BE2C (cell line): ENCODE data around the gene CCDC178.

Experiments used
- DNase-seq: peaks from one replicate; pipeline ENCODE4 v3.0.0-alpha.2; 2020
- H3K27me3 ChIP-seq: fragments of 250-450 bp; sonication (Bioruptor Pico); 2 replicates; pipeline ENCODE4 v1.5.1; 2020; ENCODE audit warnings: mild to moderate bottlenecking
- H3K36me3 ChIP-seq: fragments of 250-450 bp; sonication (Bioruptor Pico); 2 replicates; pipeline ENCODE4 v1.5.1; 2020; ENCODE audit warnings: mild to moderate bottlenecking
- H3K4me1 ChIP-seq: fragments of 250-450 bp; sonication (Bioruptor Pico); 2 replicates; pipeline ENCODE4 v1.5.1; 2020
- H3K4me3 ChIP-seq: 2 replicates; pipeline ENCODE4 v1.5.1; 2011; ENCODE audit warnings: low read depth, low read length
- H3K9me3 ChIP-seq: fragments of 250-450 bp; sonication (Bioruptor Pico); 2 replicates; pipeline ENCODE4 v1.5.1; 2020
- TF ChIP-seq, protein P1 (sequence below): IDR thresholded peaks from 2 replicates; pipeline ENCODE4 v1.5.1; 2012; ENCODE audit warnings: mild to moderate bottlenecking, low read depth, low read length

Gene CCDC178

DNA sequence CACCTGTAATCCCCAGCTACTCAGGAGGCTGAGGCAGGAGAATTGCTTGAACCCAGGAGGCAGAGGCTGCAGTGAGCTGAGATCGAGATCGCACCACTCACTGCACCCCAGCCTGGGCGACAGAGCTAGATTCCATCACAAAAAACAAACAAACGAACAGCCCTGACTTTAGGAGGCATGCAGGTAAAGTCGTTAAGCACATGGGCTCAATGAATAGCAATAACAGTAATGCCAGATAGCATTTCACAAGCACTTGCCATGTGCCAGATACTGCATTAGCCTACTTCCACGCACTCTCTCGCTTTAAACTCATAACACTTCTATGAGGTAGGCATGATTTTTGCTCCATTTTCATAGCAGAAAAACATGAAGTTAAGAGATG is 532.1 kb downstream of the CCDC178 start:
- no peak overlapping the region for H3K4me3 ChIP-seq

DNA sequence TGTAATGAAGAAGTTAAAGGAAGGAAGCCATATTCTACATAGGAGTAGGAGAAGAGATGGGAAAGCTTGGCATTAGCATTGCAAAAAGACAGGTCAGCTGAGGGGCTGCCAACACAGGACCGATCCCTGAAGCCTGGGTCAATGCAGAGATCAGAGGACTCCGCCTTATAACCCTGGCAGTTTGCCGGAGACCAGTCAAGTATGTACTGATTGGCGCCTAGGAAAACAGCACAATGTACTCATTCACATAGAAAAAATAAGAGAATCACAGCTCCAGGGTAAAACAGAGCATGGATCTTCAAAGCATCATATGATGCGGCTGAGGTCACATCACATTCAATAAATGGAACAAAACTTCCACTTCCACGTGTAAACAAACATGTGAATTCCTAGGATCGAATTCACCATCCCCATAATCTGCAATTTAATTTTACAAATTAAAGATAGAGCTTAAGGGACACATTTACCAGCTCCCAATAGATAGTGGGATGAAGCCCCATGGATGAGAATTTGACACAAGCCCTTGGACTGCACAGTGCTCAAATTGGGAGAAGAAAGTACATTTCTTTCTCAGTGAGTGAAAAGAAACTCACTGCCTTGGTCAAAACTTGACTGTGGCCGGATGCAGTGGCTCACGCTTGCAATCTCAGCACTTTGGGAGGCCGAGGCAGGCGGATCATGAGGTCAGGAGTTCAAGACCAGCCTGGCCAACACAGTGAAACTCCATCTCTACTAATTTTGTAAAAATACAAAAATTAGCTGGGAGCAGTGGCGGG is 532.7 kb downstream of the CCDC178 start:
- TF ChIP-seq, protein P1, sequence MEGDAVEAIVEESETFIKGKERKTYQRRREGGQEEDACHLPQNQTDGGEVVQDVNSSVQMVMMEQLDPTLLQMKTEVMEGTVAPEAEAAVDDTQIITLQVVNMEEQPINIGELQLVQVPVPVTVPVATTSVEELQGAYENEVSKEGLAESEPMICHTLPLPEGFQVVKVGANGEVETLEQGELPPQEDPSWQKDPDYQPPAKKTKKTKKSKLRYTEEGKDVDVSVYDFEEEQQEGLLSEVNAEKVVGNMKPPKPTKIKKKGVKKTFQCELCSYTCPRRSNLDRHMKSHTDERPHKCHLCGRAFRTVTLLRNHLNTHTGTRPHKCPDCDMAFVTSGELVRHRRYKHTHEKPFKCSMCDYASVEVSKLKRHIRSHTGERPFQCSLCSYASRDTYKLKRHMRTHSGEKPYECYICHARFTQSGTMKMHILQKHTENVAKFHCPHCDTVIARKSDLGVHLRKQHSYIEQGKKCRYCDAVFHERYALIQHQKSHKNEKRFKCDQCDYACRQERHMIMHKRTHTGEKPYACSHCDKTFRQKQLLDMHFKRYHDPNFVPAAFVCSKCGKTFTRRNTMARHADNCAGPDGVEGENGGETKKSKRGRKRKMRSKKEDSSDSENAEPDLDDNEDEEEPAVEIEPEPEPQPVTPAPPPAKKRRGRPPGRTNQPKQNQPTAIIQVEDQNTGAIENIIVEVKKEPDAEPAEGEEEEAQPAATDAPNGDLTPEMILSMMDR = no peak
- Histone ChIP-seq H3K4me3 (no peak overlapping the region), H3K36me3 (no peaks in the 10 kb centered on the region), H3K4me1 (no peaks in the 10 kb centered on the region), H3K9me3 (no peaks in the 10 kb centered on the region), H3K27me3 (no peaks in the 10 kb centered on the region)
- no peak for DNase-seq

More for the DNA sequence above, 532.1 kb downstream of the CCDC178 start:
- no peak for DNase-seq
- Histone ChIP-seq H3K27me3 (no peaks in the 10 kb centered on the region), H3K9me3 (no peaks in the 10 kb centered on the region), H3K36me3 (no peaks in the 10 kb centered on the region), H3K4me1 (no peaks in the 10 kb centered on the region)
- TF ChIP-seq, protein P1 = no peak

DNA sequence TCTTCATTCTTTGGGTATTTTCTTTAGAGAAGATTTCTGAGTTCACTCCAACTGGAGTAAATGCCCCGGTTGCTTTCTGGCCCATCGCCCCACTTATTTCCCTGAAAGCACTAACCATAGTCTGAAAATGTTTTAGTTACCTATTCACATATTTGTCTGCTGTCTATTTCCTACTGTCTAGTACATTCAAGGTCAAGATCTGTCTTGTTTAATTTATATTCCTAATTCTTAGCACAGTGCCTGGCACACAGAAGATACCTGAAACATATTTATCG is 533.3 kb downstream of the CCDC178 start:
- Histone ChIP-seq H3K4me3 (no peak overlapping the region), H3K4me1 (no peaks in the 10 kb centered on the region), H3K27me3 (no peaks in the 10 kb centered on the region), H3K9me3 (no peaks in the 10 kb centered on the region), H3K36me3 (no peaks in the 10 kb centered on the region)
- DNase-seq = no peak
- TF ChIP-seq, protein P1 = no peak

DNA sequence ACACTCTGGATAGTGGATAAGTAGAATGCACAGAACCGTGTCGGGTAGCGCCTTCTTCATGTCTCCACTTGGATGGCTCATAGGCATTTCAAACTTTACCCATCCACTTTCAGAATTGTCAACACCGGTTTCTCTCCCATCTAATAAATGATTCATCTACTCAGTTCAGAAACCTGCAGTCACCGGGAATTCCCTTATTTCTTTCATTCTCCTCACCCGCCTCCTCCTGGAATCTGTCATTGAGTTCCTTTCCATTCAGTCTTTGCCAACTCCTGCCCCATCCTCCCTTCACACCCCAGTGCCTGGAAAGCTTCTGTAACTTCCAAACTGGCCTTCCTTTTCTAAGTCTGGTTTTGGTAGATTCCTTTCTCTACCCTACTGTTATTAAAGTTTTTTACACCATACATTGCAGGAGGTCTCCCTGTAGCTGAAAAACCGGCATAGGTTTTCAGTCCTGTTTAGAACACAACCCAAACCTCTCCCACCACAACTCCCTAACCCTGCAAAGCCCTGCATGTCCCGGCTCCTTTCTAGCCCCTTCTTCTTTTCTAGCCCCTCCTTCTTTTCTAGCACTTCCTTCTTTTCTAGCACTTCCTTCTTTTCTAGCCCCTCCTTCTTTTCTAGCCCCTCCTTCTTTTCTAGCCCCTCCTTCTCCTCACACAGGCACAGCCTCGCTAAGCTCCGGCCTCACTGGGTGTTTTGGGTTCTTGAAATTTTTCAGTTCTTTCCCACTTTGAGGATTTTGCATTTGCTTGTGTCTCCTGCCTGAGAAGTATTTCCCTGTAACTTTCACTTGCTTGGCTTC is 533.8 kb downstream of the CCDC178 start:
- H3K36me3 ChIP-seq = no peaks in the 10 kb centered on the region
- no peaks in the 10 kb centered on the region for H3K9me3 ChIP-seq
- H3K4me3 ChIP-seq = no peak overlapping the region
- H3K27me3 ChIP-seq = no peaks in the 10 kb centered on the region
- DNase-seq = no peak
- H3K4me1 ChIP-seq = no peaks in the 10 kb centered on the region
- TF ChIP-seq, protein P1 = no peak

DNA sequence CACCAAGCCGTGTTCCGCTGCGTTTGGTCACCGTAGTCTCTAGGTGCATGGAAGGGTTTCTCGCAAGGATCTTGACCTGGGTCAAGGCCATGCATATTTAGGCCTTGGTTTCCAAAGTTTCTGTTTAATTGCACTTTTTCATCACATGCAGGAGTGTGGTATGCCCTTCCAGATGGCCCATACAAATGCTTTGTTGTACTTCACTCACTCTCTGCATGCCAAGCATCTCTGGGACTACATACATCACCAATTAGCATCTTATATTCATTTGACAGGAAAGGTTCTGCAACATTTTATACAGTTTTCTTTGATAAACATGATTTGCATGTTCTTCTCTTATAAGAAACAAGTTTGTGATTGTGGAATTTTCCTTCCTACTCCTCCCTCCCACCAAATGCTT is 534.9 kb downstream of the CCDC178 start:
- Histone ChIP-seq H3K9me3 (no peaks in the 10 kb centered on the region), H3K36me3 (no peaks in the 10 kb centered on the region), H3K4me3 (no peak overlapping the region), H3K4me1 (no peaks in the 10 kb centered on the region), H3K27me3 (no peaks in the 10 kb centered on the region)
- DNase-seq = no peak
- TF ChIP-seq, protein P1 = no peak
